Measurements from ENCODE around the gene TXLNB.

The TXLNB gene

DNA sequence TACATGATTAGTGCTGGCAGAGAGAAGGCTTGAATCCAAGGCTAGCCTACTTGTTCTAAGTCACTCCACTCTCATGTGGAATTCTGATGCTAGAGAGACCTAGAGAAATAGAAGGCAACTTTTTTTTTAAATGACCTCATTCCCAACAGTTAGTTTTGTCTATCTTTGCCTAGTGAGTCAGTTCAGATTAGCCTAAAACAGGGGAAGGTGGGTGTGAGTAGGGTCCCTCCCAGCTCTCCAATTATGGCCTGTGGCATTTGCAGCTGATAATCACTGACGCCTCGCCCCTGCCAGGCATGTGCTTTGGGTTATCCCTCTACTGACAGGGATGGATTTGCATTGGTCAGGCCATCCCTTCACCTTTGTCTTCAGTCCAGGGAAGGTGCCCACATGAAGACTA, 13.6 kb downstream of the TXLNB start:
- no peak for DNase-seq (ENCODE audit: low spot score)
- TF ChIP-seq, protein P1, sequence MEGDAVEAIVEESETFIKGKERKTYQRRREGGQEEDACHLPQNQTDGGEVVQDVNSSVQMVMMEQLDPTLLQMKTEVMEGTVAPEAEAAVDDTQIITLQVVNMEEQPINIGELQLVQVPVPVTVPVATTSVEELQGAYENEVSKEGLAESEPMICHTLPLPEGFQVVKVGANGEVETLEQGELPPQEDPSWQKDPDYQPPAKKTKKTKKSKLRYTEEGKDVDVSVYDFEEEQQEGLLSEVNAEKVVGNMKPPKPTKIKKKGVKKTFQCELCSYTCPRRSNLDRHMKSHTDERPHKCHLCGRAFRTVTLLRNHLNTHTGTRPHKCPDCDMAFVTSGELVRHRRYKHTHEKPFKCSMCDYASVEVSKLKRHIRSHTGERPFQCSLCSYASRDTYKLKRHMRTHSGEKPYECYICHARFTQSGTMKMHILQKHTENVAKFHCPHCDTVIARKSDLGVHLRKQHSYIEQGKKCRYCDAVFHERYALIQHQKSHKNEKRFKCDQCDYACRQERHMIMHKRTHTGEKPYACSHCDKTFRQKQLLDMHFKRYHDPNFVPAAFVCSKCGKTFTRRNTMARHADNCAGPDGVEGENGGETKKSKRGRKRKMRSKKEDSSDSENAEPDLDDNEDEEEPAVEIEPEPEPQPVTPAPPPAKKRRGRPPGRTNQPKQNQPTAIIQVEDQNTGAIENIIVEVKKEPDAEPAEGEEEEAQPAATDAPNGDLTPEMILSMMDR (IDR thresholded peaks at IDR 0.05; ENCODE audit: extremely low read depth, insufficient read depth, missing control alignments): no peak
- in situ Hi-C loops (cut with MboI; ENCODE audit: low pct_unique_long_range_greater_than_20kb, low sequenced_read_pairs, unreplicated experiment): no loop called here

- in situ Hi-C loops (cut with MboI; ENCODE audit: low pct_unique_long_range_greater_than_20kb, low sequenced_read_pairs, unreplicated experiment): no loop called here
- DNase-seq (ENCODE audit: low spot score): no peak
- TF ChIP-seq, protein P1 (IDR thresholded peaks at IDR 0.05; ENCODE audit: extremely low read depth, insufficient read depth, missing control alignments): no peak
Observed at GRCh38 chr6:139277587-139277986, 14.2 kb downstream of the TXLNB start.

DNA sequence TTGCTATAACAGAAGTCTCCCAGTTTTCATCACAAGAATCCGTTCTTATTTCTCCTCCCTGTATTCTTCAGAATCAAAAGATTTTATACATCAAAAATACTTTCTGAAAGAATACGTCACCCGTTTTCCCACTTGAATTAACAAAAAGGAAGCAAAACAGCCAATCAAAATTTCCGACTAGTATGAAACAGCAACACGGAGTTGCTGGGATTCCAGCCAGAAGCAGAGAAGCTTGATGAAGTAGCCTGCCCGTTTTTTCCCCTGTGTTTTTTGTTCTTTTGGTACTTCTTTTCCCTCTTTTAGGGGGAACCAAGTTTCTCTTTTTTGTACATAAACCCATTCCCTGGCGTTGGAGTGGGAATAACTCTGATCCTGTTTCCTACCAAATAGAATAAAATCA, 14.6 kb downstream of the TXLNB start:
- no peak for DNase-seq (ENCODE audit: low spot score)
- in situ Hi-C loops (cut with MboI; ENCODE audit: low pct_unique_long_range_greater_than_20kb, low sequenced_read_pairs, unreplicated experiment): no loop called here
- TF ChIP-seq, protein P1 (IDR thresholded peaks at IDR 0.05; ENCODE audit: extremely low read depth, insufficient read depth, missing control alignments): no peak

- in situ Hi-C loops (cut with MboI; ENCODE audit: low pct_unique_long_range_greater_than_20kb, low sequenced_read_pairs, unreplicated experiment): no loop called here
- DNase-seq (ENCODE audit: low spot score): no peak
- TF ChIP-seq, protein P1 (IDR thresholded peaks at IDR 0.05; ENCODE audit: extremely low read depth, insufficient read depth, missing control alignments): no peak
Observed at GRCh38 chr6:139275279-139276055, 16.3 kb downstream of the TXLNB start.

GRCh38 chr6:139271056-139271455, 20.7 kb downstream of the TXLNB start:
- DNase-seq (ENCODE audit: low spot score): peak; percentile 42
- TF ChIP-seq, protein P1 (IDR thresholded peaks at IDR 0.05; ENCODE audit: extremely low read depth, insufficient read depth, missing control alignments): no peak

DNA sequence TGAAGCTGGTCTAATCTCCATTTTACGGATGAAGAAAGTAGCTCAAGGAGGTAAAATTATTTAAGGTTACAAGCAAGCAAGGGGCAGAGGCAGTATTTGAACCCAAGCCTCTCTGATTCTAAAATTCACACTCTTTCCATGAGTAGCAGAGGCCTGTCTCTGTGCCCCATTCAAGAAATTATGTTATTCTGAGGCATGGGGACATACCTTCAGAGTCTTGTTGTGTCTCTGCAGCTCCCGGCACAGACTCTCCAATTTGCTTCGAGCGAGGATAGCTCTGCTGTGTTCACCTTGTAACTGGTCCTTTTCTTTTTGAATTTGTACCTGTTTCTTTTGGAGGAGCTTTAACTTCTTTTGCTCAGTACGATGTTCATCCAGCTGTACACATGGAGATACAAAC, 21.5 kb downstream of the TXLNB start:
- no peak for DNase-seq (ENCODE audit: low spot score)
- in situ Hi-C loops (cut with MboI; ENCODE audit: low pct_unique_long_range_greater_than_20kb, low sequenced_read_pairs, unreplicated experiment): no loop called here
- TF ChIP-seq, protein P1 (IDR thresholded peaks at IDR 0.05; ENCODE audit: extremely low read depth, insufficient read depth, missing control alignments): no peak

More at GRCh38 chr6:139271056-139271455, 20.7 kb downstream of the TXLNB start:
- in situ Hi-C loops (cut with MboI; ENCODE audit: low pct_unique_long_range_greater_than_20kb, low sequenced_read_pairs, unreplicated experiment): no loop called here
